A549 (cell line): ENCODE results near the gene MTG1. TPM values are rescaled to one million over a fixed set of nuclear protein-coding genes. Genes with fewer than 3 reads are reported as not detected.
"Not testable (repeated sequence)": the region's sequence is repeated elsewhere in the genome, so short reads cannot be mapped to it uniquely, and the experiment has no call there.

Source experiments
- ATAC-seq, 2 experiments: fragments of 200-7000 bp in 1 of 2; fragments of >200 bp in 1 of 2; cut with Nextera tagmentation in 1 of 2; cut with Tn5 transposase in 1 of 2; 3 replicates each; pipeline versions ENCODE4 v1.8.0 to v1.9.1; 2018 to 2020; ENCODE audit warnings: mild to moderate bottlenecking in 1 of 2, moderate library complexity in 1 of 2
- CTCF ChIA-PET: fragments of 300-600 bp; sonication (Branson Sonifier 250); formaldehyde crosslinking; extraction: SDS; loops from one replicate; lab custom pipeline; 2021; ENCODE audit warnings: antibody characterized with exemption, inconsistent platforms; lab: Yijun Ruan, JAX
- POLR2A ChIA-PET: fragments of 350-600 bp; formaldehyde crosslinking; extraction: SDS; loops from one replicate; lab custom pipeline; 2021; ENCODE audit warnings: antibody characterized with exemption, inconsistent platforms; lab: Yijun Ruan, JAX
- DNase-seq, 2 experiments: peaks; one replicate each; pipeline versions ENCODE4 v3.0.0 to v3.0.0-alpha.2; 2011 to 2016; ENCODE audit warnings: low read depth in 1 of 2, low spot score in 1 of 2
- FAIRE-seq: peaks from 2 replicates; lab custom pipeline; 2011; peaks lifted over from hg19 to GRCh38; lab: Jason Lieb, UNC
- H3K27ac ChIP-seq, 2 experiments: fragments of >200 bp; sonication (Bioruptor Twin); formaldehyde crosslinking; 3 replicates each; pipeline ENCODE4 v1.5.1; 2016 to 2017
- H3K4me1 ChIP-seq: fragments of >200 bp; sonication (Bioruptor Twin); formaldehyde crosslinking; 3 replicates; pipeline ENCODE4 v1.6.1; 2016
- H3K4me2 ChIP-seq: fragments of >200 bp; sonication (Bioruptor Twin); formaldehyde crosslinking; 3 replicates; pipeline ENCODE4 v1.6.1; 2016
- H3K4me3 ChIP-seq: fragments of >200 bp; sonication (Bioruptor Twin); formaldehyde crosslinking; 3 replicates; pipeline ENCODE4 v1.5.1; 2016
- H3K9me3 ChIP-seq: fragments of >200 bp; sonication (Bioruptor Twin); formaldehyde crosslinking; 3 replicates; pipeline ENCODE4 v1.6.1; 2016
- CEBPB ChIP-seq, 2 experiments: fragments of >200 bp in 1 of 2; sonication (Bioruptor Twin) in 1 of 2; formaldehyde crosslinking in 1 of 2; IDR thresholded peaks; 2 replicates each; pipeline ENCODE4 v1.6.1; 2012 to 2016
- CHD2 ChIP-seq: fragments of 150-350 bp; IDR thresholded peaks from 2 replicates; pipeline ENCODE4 v1.6.1; 2014; ENCODE audit warnings: low read length; ENCODE audit not compliant: partially characterized antibody
- EHF ChIP-seq: fragments of 250-450 bp; sonication (Bioruptor Pico); IDR thresholded peaks from 2 replicates; pipeline ENCODE4 v1.5.0; 2020; ENCODE audit warnings: mild to moderate bottlenecking
- ESRRA ChIP-seq: fragments of 150-350 bp; IDR thresholded peaks from 2 replicates; pipeline ENCODE4 v1.6.1; 2014; ENCODE audit warnings: mild to moderate bottlenecking, low read length, borderline replicate concordance
- FOSL2 ChIP-seq, 2 experiments: fragments of 450-650 bp in 1 of 2; fragments of >200 bp in 1 of 2; sonication (Bioruptor Twin) in 1 of 2; formaldehyde crosslinking; IDR thresholded peaks; 2 replicates each; pipeline versions ENCODE4 v1.5.0 to v1.6.1; 2016 to 2020; ENCODE audit warnings: mild to moderate bottlenecking in 1 of 2, moderate library complexity in 1 of 2
- HEYL ChIP-seq: fragments of 250-450 bp; sonication (Bioruptor Pico); IDR thresholded peaks from 2 replicates; pipeline ENCODE4 v1.8.0; 2021; ENCODE audit warnings: mild to moderate bottlenecking, moderate library complexity
- HOXB5 ChIP-seq: fragments of 250-450 bp; sonication (Bioruptor Pico); IDR thresholded peaks from 2 replicates; pipeline ENCODE4 v1.5.0; 2020; ENCODE audit warnings: mild to moderate bottlenecking, moderate library complexity
- KDM1A ChIP-seq: fragments of 200-600 bp; sonication (generic); IDR thresholded peaks from 2 replicates; pipeline ENCODE4 v1.6.1; 2016; ENCODE audit warnings: low read depth, mild to moderate bottlenecking
- MAFK ChIP-seq: fragments of 450-650 bp; IDR thresholded peaks from 2 replicates; pipeline ENCODE4 v1.6.1; 2014; ENCODE audit not compliant: partially characterized antibody
- MAX ChIP-seq: IDR thresholded peaks from 2 replicates; pipeline ENCODE4 v1.6.1; 2012
- MYC ChIP-seq: IDR thresholded peaks from 2 replicates; pipeline ENCODE4 v1.6.1; 2012; ENCODE audit warnings: mild to moderate bottlenecking, inconsistent platforms, low read length, improper control_type of control experiment, borderline replicate concordance
- PBX3 ChIP-seq: IDR thresholded peaks from 2 replicates; pipeline ENCODE4 v1.6.1; 2012
- PHF8 ChIP-seq: fragments of 200-600 bp; sonication (generic); IDR thresholded peaks from 2 replicates; pipeline ENCODE4 v1.6.1; 2016; ENCODE audit warnings: low read depth, mild to moderate bottlenecking, antibody characterized with exemption, moderate library complexity, borderline replicate concordance
- POLR2AphosphoS2 ChIP-seq: conservative IDR thresholded peaks from 2 replicates; pipeline ENCODE4 v1.6.1; 2012; ENCODE audit warnings: low read length, improper control_type of control experiment, inconsistent platforms
- REST ChIP-seq: fragments of 200-600 bp; sonication (generic); IDR thresholded peaks from 2 replicates; pipeline ENCODE4 v1.6.1; 2016; ENCODE audit warnings: antibody characterized with exemption, mild to moderate bottlenecking, moderate library complexity
- RFX5 ChIP-seq: fragments of 450-650 bp; IDR thresholded peaks from 2 replicates; pipeline ENCODE4 v1.7.1; 2014; ENCODE audit warnings: antibody characterized with exemption, mild to moderate bottlenecking, moderate library complexity
- TP53 ChIP-seq: fragments of 250-450 bp; sonication (Bioruptor Pico); IDR thresholded peaks from 2 replicates; pipeline ENCODE4 v1.5.0; 2021; ENCODE audit warnings: mild to moderate bottlenecking, moderate library complexity
- ZFP36 ChIP-seq: fragments of 450-650 bp; IDR thresholded peaks from 2 replicates; pipeline ENCODE4 v1.6.1; 2014; ENCODE audit warnings: borderline replicate concordance; ENCODE audit not compliant: partially characterized antibody
- WGBS: methylation state at CpG from one replicate; pipeline ENCODE4 v1.1.6; 2017; ENCODE audit errors: missing lambda C conversion rate; 5-methylcytosine and 5-hydroxymethylcytosine counted together
- polyA plus RNA-seq, 4 experiments: library from polyadenylated mRNA; depleted of rRNA in 3 of 4; stranded (reverse); fragments of >200 nt; fragmentation: RNase III in 1 of 4; extraction: RNeasy Plus Mini Kit Qiagen cat#74134 plus additional on column Dnase treatment in 1 of 4; gene quantifications; 2 replicates in 3 of 4; 3 replicates in 1 of 4; pipeline ENCODE4 v1.2.3, GENCODE V29; 2011 to 2017
- TF ChIP-seq, protein P1 (sequence below): fragments of 150-350 bp; IDR thresholded peaks from 2 replicates; pipeline ENCODE4 v1.6.1; 2014; ENCODE audit warnings: low read depth, mild to moderate bottlenecking, low read length

MTG1 gene
- polyA plus RNA-seq, 2 of the 4 experiments (the other 2 are of a cell fraction): 60.3 to 67.2 TPM

GRCh38 chr10:133375357-133376115 is 18.4 kb upstream of the MTG1 start:
- Histone ChIP-seq H3K27ac (no peak overlapping the region), H3K4me1 (peaks cover 17% of the 10 kb centered on the region; the same call in 2 of the 3 replicates), H3K9me3 (no peaks in the 10 kb centered on the region), H3K4me3 (no peak overlapping the region), H3K4me2 (no peak overlapping the region)
- ATAC-seq: no peak
- DNase-seq: no peak
- no peak for FAIRE-seq
- ChIA-PET POLR2A (no interaction called here), CTCF (interaction anchor here (0.9 to 1.8 kb wide), 3 partner anchors 17 to 57 kb away, joined by 3 to 6 read pairs (median 5); no protein-coding TSS in a partner anchor)
- 85% methylated on average over 12 of the region's 12 CpGs for WGBS
- TF ChIP-seq CHD2 (no peak), CEBPB (IDR thresholded peaks at IDR 0.05) (no peak), EHF (CRISPR knock-in tag) (no peak), HEYL (CRISPR knock-in tag) (no peak)
- TF ChIP-seq, all 56 proteins: peak for 0

DNA sequence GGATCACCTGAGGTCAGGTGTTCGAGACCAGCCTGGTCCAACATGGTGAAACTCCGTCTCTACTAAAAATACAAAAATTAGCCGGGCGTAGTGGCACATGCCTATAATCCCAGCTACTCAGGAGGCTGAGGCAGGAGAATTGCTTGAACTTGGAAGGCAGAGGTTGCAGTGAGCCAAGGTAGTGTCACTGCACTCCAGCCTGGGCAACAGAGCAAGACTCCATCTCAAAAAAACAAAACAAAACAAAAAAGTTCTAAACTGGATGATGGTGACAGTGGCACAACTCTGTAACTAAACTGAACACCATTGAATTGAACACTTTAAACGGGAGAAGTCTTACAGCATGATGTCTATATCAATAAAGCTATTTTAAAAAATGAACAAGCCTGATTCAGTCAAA is 17.8 kb upstream of the MTG1 start:
- ATAC-seq, H3K27ac ChIP-seq, FAIRE-seq, H3K4me3 ChIP-seq, H3K9me3 ChIP-seq, DNase-seq, H3K4me2 ChIP-seq, POLR2A ChIA-PET: not testable (repeated sequence)
- WGBS: 79% methylated on average over 5 of the region's 5 CpGs
- H3K4me1 ChIP-seq: peaks cover 17% of the 10 kb centered on the region; the same call in 2 of the 3 replicates
- CTCF ChIA-PET: interaction anchor here (1.7 to 1.8 kb wide), 2 partner anchors 17 to 58 kb away, joined by 5 to 6 read pairs; no protein-coding TSS in a partner anchor

GRCh38 chr10:133377025-133377817 is 16.7 kb upstream of the MTG1 start:
- ATAC-seq (no peak), DNase-seq (no peak), FAIRE-seq (no peak)
- H3K4me2 ChIP-seq: peak overlapping the region; percentile 93; the same call in 2 of the 3 replicates
- no peak overlapping the region for H3K4me3 ChIP-seq
- no peak for TF ChIP-seq MAX
- no peak for TF ChIP-seq KDM1A
- no peak for TF ChIP-seq TP53
- TF ChIP-seq HOXB5 (CRISPR knock-in tag): no peak
- no peak for TF ChIP-seq MAFK
- WGBS: 91% methylated on average over 30 of the region's 30 CpGs
- no peaks in the 10 kb centered on the region for H3K9me3 ChIP-seq
- ChIA-PET CTCF (interaction anchor here (1.7 to 2.3 kb wide), 3 partner anchors 16 to 59 kb away, joined by 5 to 15 read pairs (median 6); no protein-coding TSS in a partner anchor), POLR2A (no interaction called here)
- H3K4me1 ChIP-seq: peaks cover 12% of the 10 kb centered on the region; the same call in 2 of the 3 replicates
- peak overlapping the region in 1 of 2 experiments; percentile 92; a peak in 2 of 6 replicates for H3K27ac ChIP-seq

GRCh38 chr10:133377818-133378250 is 16.1 kb upstream of the MTG1 start:
- Histone ChIP-seq H3K27ac (peak overlapping the region; percentile 76 to 92), H3K4me1 (peaks cover 9% of the 10 kb centered on the region; the same call in 1 of the 3 replicates), H3K4me3 (peak overlapping the region; percentile 94), H3K9me3 (no peaks in the 10 kb centered on the region), H3K4me2 (peak overlapping the region; percentile 93)
- WGBS: 60% methylated on average over 2 of the region's 20 CpGs
- POLR2A ChIA-PET: no interaction called here
- ATAC-seq (peak in 1 of 2 experiments; percentile 32; a peak in 2 of 6 replicates), DNase-seq (no peak), FAIRE-seq (no peak)
- CTCF ChIA-PET: interaction anchor here (1.3 to 2.3 kb wide), 2 partner anchors 49 to 63 kb away, joined by 4 to 15 read pairs; no protein-coding TSS in a partner anchor
- TF ChIP-seq ESRRA (no peak), FOSL2 (IDR thresholded peaks at IDR 0.05) (no peak), FOSL2 (CRISPR knock-in tag; IDR thresholded peaks at IDR 0.05) (no peak), MAX (no peak), MYC (no peak), REST (no peak), PBX3 (no peak), POLR2AphosphoS2 (no peak), ZFP36 (no peak), PHF8 (no peak), RFX5 (no peak)
- TF ChIP-seq, protein P1, sequence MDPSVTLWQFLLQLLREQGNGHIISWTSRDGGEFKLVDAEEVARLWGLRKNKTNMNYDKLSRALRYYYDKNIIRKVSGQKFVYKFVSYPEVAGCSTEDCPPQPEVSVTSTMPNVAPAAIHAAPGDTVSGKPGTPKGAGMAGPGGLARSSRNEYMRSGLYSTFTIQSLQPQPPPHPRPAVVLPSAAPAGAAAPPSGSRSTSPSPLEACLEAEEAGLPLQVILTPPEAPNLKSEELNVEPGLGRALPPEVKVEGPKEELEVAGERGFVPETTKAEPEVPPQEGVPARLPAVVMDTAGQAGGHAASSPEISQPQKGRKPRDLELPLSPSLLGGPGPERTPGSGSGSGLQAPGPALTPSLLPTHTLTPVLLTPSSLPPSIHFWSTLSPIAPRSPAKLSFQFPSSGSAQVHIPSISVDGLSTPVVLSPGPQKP: no peak
